ENCODE data around the gene AGRN. TPM values are rescaled to one million over a fixed set of nuclear protein-coding genes. Genes with fewer than 3 reads are reported as not detected.

The AGRN gene
- total RNA-seq, 1 experiment from 2014 or later = 175 TPM

- no peaks in the 10 kb centered on the region for H3K9me3 ChIP-seq (ENCODE audit: control insufficient read depth, low read depth, low read length)
- no peak overlapping the region for H3T11ph ChIP-seq (ENCODE audit: low read length)
- H2AFZ ChIP-seq (ENCODE audit: low read length) = no peak overlapping the region
- no peak overlapping the region for H3K14ac ChIP-seq (ENCODE audit: insufficient read depth, low read length)
- no peak overlapping the region for H2BK20ac ChIP-seq (ENCODE audit: low read depth, low read length, poor library complexity, severe bottlenecking)
- no peak overlapping the region for H4K8ac ChIP-seq (replicated peaks; ENCODE audit: insufficient read length, low read depth, low read length)
- H2BK5ac ChIP-seq (ENCODE audit: insufficient read length, low read length) = no peak overlapping the region
- H2BK120ac ChIP-seq (ENCODE audit: low read depth, low read length, poor library complexity, severe bottlenecking) = no peak overlapping the region
- no peaks in the 10 kb centered on the region for H4K20me1 ChIP-seq (ENCODE audit: control insufficient read depth, insufficient read depth, insufficient read length)
- H3K4me2 ChIP-seq (ENCODE audit: insufficient read depth, insufficient read length, low read length) = no peak overlapping the region
- Mint-ChIP-seq H3K4me3 (no peak overlapping the region), H3K36me3 (ENCODE audit: insufficient read depth in 1 of 3, low read depth in 3 of 3) (peaks cover 0 to 17% (median 0%) of the 10 kb centered on the region in 3 experiments; a peak in 3 of 7 replicates), H3K4me1 (no peaks in the 10 kb centered on the region), H3K27me3 (ENCODE audit: low read depth) (peaks cover 13% of the 10 kb centered on the region), H3K27ac (peak overlapping the region in 1 of 3 experiments; percentile 3; a peak in 1 of 7 replicates), H3K9me3 (peaks cover 6 to 24% of the 10 kb centered on the region in 2 experiments; a peak in 4 of 5 replicates)
- H3K23ac ChIP-seq (ENCODE audit: insufficient read length, low read depth, low read length) = no peak overlapping the region
- no peak overlapping the region for H3K27ac ChIP-seq (ENCODE audit: insufficient read length, low read depth, low read length)
- no peaks in the 10 kb centered on the region for H3K79me2 ChIP-seq (ENCODE audit: insufficient read depth, low read length)
- no peak overlapping the region for H2AK5ac ChIP-seq (ENCODE audit: insufficient read length, low read length)
- TF ChIP-seq, protein P1, sequence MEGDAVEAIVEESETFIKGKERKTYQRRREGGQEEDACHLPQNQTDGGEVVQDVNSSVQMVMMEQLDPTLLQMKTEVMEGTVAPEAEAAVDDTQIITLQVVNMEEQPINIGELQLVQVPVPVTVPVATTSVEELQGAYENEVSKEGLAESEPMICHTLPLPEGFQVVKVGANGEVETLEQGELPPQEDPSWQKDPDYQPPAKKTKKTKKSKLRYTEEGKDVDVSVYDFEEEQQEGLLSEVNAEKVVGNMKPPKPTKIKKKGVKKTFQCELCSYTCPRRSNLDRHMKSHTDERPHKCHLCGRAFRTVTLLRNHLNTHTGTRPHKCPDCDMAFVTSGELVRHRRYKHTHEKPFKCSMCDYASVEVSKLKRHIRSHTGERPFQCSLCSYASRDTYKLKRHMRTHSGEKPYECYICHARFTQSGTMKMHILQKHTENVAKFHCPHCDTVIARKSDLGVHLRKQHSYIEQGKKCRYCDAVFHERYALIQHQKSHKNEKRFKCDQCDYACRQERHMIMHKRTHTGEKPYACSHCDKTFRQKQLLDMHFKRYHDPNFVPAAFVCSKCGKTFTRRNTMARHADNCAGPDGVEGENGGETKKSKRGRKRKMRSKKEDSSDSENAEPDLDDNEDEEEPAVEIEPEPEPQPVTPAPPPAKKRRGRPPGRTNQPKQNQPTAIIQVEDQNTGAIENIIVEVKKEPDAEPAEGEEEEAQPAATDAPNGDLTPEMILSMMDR (conservative IDR thresholded peaks at IDR 0.05) = no peak
- no peaks in the 10 kb centered on the region for H3K23me2 ChIP-seq (ENCODE audit: insufficient read length, low read depth, low read length, poor library complexity, severe bottlenecking)
- H3K4me1 ChIP-seq (ENCODE audit: insufficient read depth, low read length) = no peaks in the 10 kb centered on the region
- no peak overlapping the region for H3K9ac ChIP-seq (ENCODE audit: extremely low read depth, insufficient read length, low read length)
- H2BK12ac ChIP-seq (ENCODE audit: insufficient read length, low read depth, low read length) = no peak overlapping the region
- H3K27me3 ChIP-seq (ENCODE audit: insufficient read depth, low read length) = no peaks in the 10 kb centered on the region
- H3K79me1 ChIP-seq (ENCODE audit: insufficient read depth, low read depth, low read length, poor library complexity, severe bottlenecking) = no peaks in the 10 kb centered on the region
- H3K18ac ChIP-seq (ENCODE audit: insufficient read length, low read depth, low read length) = no peak overlapping the region
- WGBS (ENCODE audit: extremely low coverage, insufficient read length, low lambda C conversion rate) = no CpG with 5 or more reads among the region's 14 CpGs
- H3K4ac ChIP-seq (ENCODE audit: low read depth, low read length) = no peak overlapping the region
- no peak overlapping the region for H4K91ac ChIP-seq (ENCODE audit: insufficient read length, low read depth, low read length)
- no peak overlapping the region for H3K56ac ChIP-seq (ENCODE audit: insufficient read length, low read depth, low read length)
- no peak overlapping the region for H4K5ac ChIP-seq (ENCODE audit: insufficient read length, low read depth, low read length)
- no peak overlapping the region for H2BK15ac ChIP-seq (ENCODE audit: low read depth, low read length)
- DNase-seq = no peak
Observed at GRCh38 chr1:1092894-1093609, 73.1 kb downstream of the AGRN start.

Data from H9 (cell line).